NCI-H2196 treated with DMSO at 0.1 percent for 48 hours (cell line): ENCODE measurements around the gene IZUMO2.
"Not testable (repeated sequence)": the region's sequence is repeated elsewhere in the genome, so short reads cannot be mapped to it uniquely, and the experiment has no call there.

Experiments used
- DNase-seq: peaks from one replicate; lab custom pipeline; 2025; ENCODE audit not compliant: unreplicated experiment; lab: John Stamatoyannopoulos, UW

Gene IZUMO2

GRCh38 chr19:50187937-50188336 is 24.9 kb upstream of the IZUMO2 start:
- DNase-seq: no peak

GRCh38 chr19:50184196-50184595 is 21.1 kb upstream of the IZUMO2 start:
- no peak for DNase-seq

- DNase-seq: no peak
Observed at GRCh38 chr19:50181121-50181520, 18.0 kb upstream of the IZUMO2 start.

- no peak for DNase-seq
Observed at GRCh38 chr19:50178859-50179537, 15.9 kb upstream of the IZUMO2 start.

- no peak for DNase-seq
Observed at GRCh38 chr19:50178320-50178719, 15.2 kb upstream of the IZUMO2 start.

GRCh38 chr19:50176775-50177174 is 13.7 kb upstream of the IZUMO2 start:
- DNase-seq: no peak

GRCh38 chr19:50175924-50176323 is 12.8 kb upstream of the IZUMO2 start:
- DNase-seq: no peak

- no peak for DNase-seq
Observed at GRCh38 chr19:50174100-50174793, 11.2 kb upstream of the IZUMO2 start.

GRCh38 chr19:50173127-50173526 is 10.0 kb upstream of the IZUMO2 start:
- DNase-seq: no peak

- no peak for DNase-seq
Observed at GRCh38 chr19:50172726-50173125, 9.6 kb upstream of the IZUMO2 start.

GRCh38 chr19:50171752-50172151 is 8.7 kb upstream of the IZUMO2 start:
- no peak for DNase-seq

GRCh38 chr19:50167314-50167721 is 4.2 kb upstream of the IZUMO2 start:
- no peak for DNase-seq

GRCh38 chr19:50159078-50159477 is 4.0 kb downstream of the IZUMO2 start:
- no peak for DNase-seq

GRCh38 chr19:50158577-50158976 is 4.5 kb downstream of the IZUMO2 start:
- DNase-seq: no peak

GRCh38 chr19:50155520-50156109 is 7.5 kb downstream of the IZUMO2 start:
- DNase-seq: no peak

- no peak for DNase-seq
Observed at GRCh38 chr19:50154529-50154928, 8.6 kb downstream of the IZUMO2 start.

GRCh38 chr19:50152578-50152977 is 10.5 kb downstream of the IZUMO2 start:
- DNase-seq: no peak

- DNase-seq: no peak
Observed at GRCh38 chr19:50148528-50148927, 14.6 kb downstream of the IZUMO2 start.

- peak; percentile 94 for DNase-seq
Observed at GRCh38 chr19:50147462-50148423, 15.3 kb downstream of the IZUMO2 start.

GRCh38 chr19:50141921-50142320 is 21.2 kb downstream of the IZUMO2 start:
- DNase-seq: not testable (repeated sequence)
